HUES64 (cell line): ENCODE measurements around the gene DPP6.

Source experiments
- H3K27ac ChIP-seq: 2 replicates; pipeline ENCODE4 v1.7.0; 2013; ENCODE audit warnings: low read depth, low read length, inconsistent platforms
- H3K27me3 ChIP-seq: 2 replicates; pipeline ENCODE4 v1.6.1; 2013; ENCODE audit warnings: mild to moderate bottlenecking, low read length; ENCODE audit not compliant: insufficient read depth
- H3K36me3 ChIP-seq: 2 replicates; pipeline ENCODE4 v1.6.1; 2013; ENCODE audit warnings: mild to moderate bottlenecking, low read length; ENCODE audit not compliant: insufficient read depth
- H3K4me1 ChIP-seq: 2 replicates; pipeline ENCODE4 v1.6.1; 2013; ENCODE audit warnings: mild to moderate bottlenecking, low read length, moderate library complexity; ENCODE audit not compliant: insufficient read depth
- H3K4me3 ChIP-seq: 2 replicates; pipeline ENCODE4 v1.5.1; 2013; ENCODE audit warnings: mild to moderate bottlenecking, low read length, moderate library complexity
- H3K9ac ChIP-seq: 2 replicates; pipeline ENCODE4 v1.6.1; 2013; ENCODE audit warnings: mild to moderate bottlenecking, low read depth, low read length
- H3K9me3 ChIP-seq: 2 replicates; pipeline ENCODE4 v1.6.1; 2013; ENCODE audit warnings: low read depth, low read length; ENCODE audit not compliant: insufficient read depth
- WGBS: fragments of 150-250, 120-280 bp; methylation state at CpG from one replicate; pipeline ENCODE4 v1.1.7; 2013; ENCODE audit warnings: missing lambda C conversion rate; 5-methylcytosine and 5-hydroxymethylcytosine counted together

Gene DPP6

GRCh38 chr7:154690411-154690810, 638.2 kb downstream of the DPP6 start:
- Histone ChIP-seq H3K4me3 (no peak overlapping the region), H3K27me3 (no peaks in the 10 kb centered on the region), H3K27ac (no peak overlapping the region), H3K9ac (no peak overlapping the region), H3K36me3 (no peaks in the 10 kb centered on the region), H3K9me3 (no peaks in the 10 kb centered on the region), H3K4me1 (no peaks in the 10 kb centered on the region)
- 80% methylated on average over 3 of the region's 3 CpGs for WGBS

GRCh38 chr7:154693661-154694060, 641.5 kb downstream of the DPP6 start:
- no peaks in the 10 kb centered on the region for H3K9me3 ChIP-seq
- no peaks in the 10 kb centered on the region for H3K36me3 ChIP-seq
- WGBS = 94% methylated on average over 4 of the region's 4 CpGs
- no peak overlapping the region for H3K27ac ChIP-seq
- no peak overlapping the region for H3K4me3 ChIP-seq
- no peaks in the 10 kb centered on the region for H3K27me3 ChIP-seq
- H3K9ac ChIP-seq = no peak overlapping the region
- H3K4me1 ChIP-seq = no peaks in the 10 kb centered on the region

- H3K9ac ChIP-seq = no peak overlapping the region
Observed at GRCh38 chr7:154695836-154696235, 643.6 kb downstream of the DPP6 start.

GRCh38 chr7:154696556-154696955, 644.4 kb downstream of the DPP6 start:
- 92% methylated on average over 8 of the region's 8 CpGs for WGBS
- H3K4me3 ChIP-seq = no peak overlapping the region
- no peaks in the 10 kb centered on the region for H3K27me3 ChIP-seq
- no peak overlapping the region for H3K9ac ChIP-seq
- H3K36me3 ChIP-seq = no peaks in the 10 kb centered on the region
- no peaks in the 10 kb centered on the region for H3K4me1 ChIP-seq
- H3K27ac ChIP-seq = no peak overlapping the region
- H3K9me3 ChIP-seq = no peaks in the 10 kb centered on the region

More at GRCh38 chr7:154695836-154696235, 643.6 kb downstream of the DPP6 start:
- Histone ChIP-seq H3K27ac (no peak overlapping the region), H3K9me3 (no peaks in the 10 kb centered on the region), H3K27me3 (no peaks in the 10 kb centered on the region), H3K36me3 (no peaks in the 10 kb centered on the region), H3K4me1 (no peaks in the 10 kb centered on the region), H3K4me3 (no peak overlapping the region)
- WGBS = 93% methylated on average over 14 of the region's 14 CpGs

- H3K9me3 ChIP-seq = peaks cover 5% of the 10 kb centered on the region; the same call in 1 of the 2 replicates
- no peaks in the 10 kb centered on the region for H3K27me3 ChIP-seq
- 58% methylated on average over 13 of the region's 13 CpGs for WGBS
- H3K27ac ChIP-seq = no peak overlapping the region
- no peaks in the 10 kb centered on the region for H3K4me1 ChIP-seq
- no peak overlapping the region for H3K9ac ChIP-seq
- no peak overlapping the region for H3K4me3 ChIP-seq
- H3K36me3 ChIP-seq = no peaks in the 10 kb centered on the region
Observed at GRCh38 chr7:154698726-154699291, 646.6 kb downstream of the DPP6 start.

GRCh38 chr7:154699417-154699816, 647.2 kb downstream of the DPP6 start:
- peaks cover 10% of the 10 kb centered on the region; the same call in 1 of the 2 replicates for H3K9me3 ChIP-seq

GRCh38 chr7:154709840-154710520, 657.8 kb downstream of the DPP6 start:
- no peaks in the 10 kb centered on the region for H3K4me1 ChIP-seq
- no peaks in the 10 kb centered on the region for H3K27me3 ChIP-seq
- no peak overlapping the region for H3K9ac ChIP-seq
- peaks cover 29% of the 10 kb centered on the region for H3K9me3 ChIP-seq
- no peak overlapping the region for H3K27ac ChIP-seq
- WGBS = 91% methylated on average over 6 of the region's 6 CpGs
- H3K4me3 ChIP-seq = no peak overlapping the region
- no peaks in the 10 kb centered on the region for H3K36me3 ChIP-seq

More at GRCh38 chr7:154699417-154699816, 647.2 kb downstream of the DPP6 start:
- Histone ChIP-seq H3K27me3 (no peaks in the 10 kb centered on the region), H3K27ac (no peak overlapping the region), H3K9ac (no peak overlapping the region), H3K36me3 (no peaks in the 10 kb centered on the region), H3K4me1 (no peaks in the 10 kb centered on the region), H3K4me3 (no peak overlapping the region)
- 76% methylated on average over 6 of the region's 6 CpGs for WGBS

- Histone ChIP-seq H3K27ac (no peak overlapping the region), H3K36me3 (no peaks in the 10 kb centered on the region), H3K27me3 (no peaks in the 10 kb centered on the region), H3K9ac (no peak overlapping the region), H3K4me3 (no peak overlapping the region), H3K4me1 (no peaks in the 10 kb centered on the region), H3K9me3 (peaks cover 24% of the 10 kb centered on the region)
- 90% methylated on average over 5 of the region's 5 CpGs for WGBS
Observed at GRCh38 chr7:154720016-154720415, 667.8 kb downstream of the DPP6 start.

- WGBS = 90% methylated on average over 7 of the region's 7 CpGs
- Histone ChIP-seq H3K9me3 (peaks cover 32% of the 10 kb centered on the region), H3K27me3 (no peaks in the 10 kb centered on the region), H3K9ac (no peak overlapping the region), H3K4me3 (no peak overlapping the region), H3K27ac (no peak overlapping the region), H3K36me3 (no peaks in the 10 kb centered on the region), H3K4me1 (no peaks in the 10 kb centered on the region)
Observed at GRCh38 chr7:154721086-154721485, 668.9 kb downstream of the DPP6 start.

- H3K27ac ChIP-seq = no peak overlapping the region
- WGBS = 82% methylated on average over 4 of the region's 4 CpGs
- H3K9me3 ChIP-seq = peaks cover 45% of the 10 kb centered on the region
- no peaks in the 10 kb centered on the region for H3K36me3 ChIP-seq
- no peak overlapping the region for H3K9ac ChIP-seq
- no peaks in the 10 kb centered on the region for H3K27me3 ChIP-seq
- H3K4me3 ChIP-seq = no peak overlapping the region
- no peaks in the 10 kb centered on the region for H3K4me1 ChIP-seq
Observed at GRCh38 chr7:154726368-154726767, 674.2 kb downstream of the DPP6 start.

- Histone ChIP-seq H3K4me1 (no peaks in the 10 kb centered on the region), H3K9me3 (peaks cover 47% of the 10 kb centered on the region), H3K4me3 (no peak overlapping the region), H3K27me3 (no peaks in the 10 kb centered on the region), H3K9ac (no peak overlapping the region), H3K27ac (no peak overlapping the region), H3K36me3 (no peaks in the 10 kb centered on the region)
- WGBS = 83% methylated on average over 3 of the region's 3 CpGs
Observed at GRCh38 chr7:154729056-154729455, 676.9 kb downstream of the DPP6 start.
